Activated T-helper 17 cell treated with anti-CD3 and anti-CD28 coated beads, Interleukin-2, amount 50 U/mL, for 72 hours (primary cell): ENCODE results near the gene LRIG1. TPM values are rescaled to one million over a fixed set of nuclear protein-coding genes. Genes with fewer than 3 reads are reported as not detected.

Experiments
- ATAC-seq: fragments of 150-1000 bp; cut with Tn5 transposase; replicated peaks from 2 replicates; pipeline ENCODE4 v1.10.0; 2021; ENCODE audit warnings: mild to moderate bottlenecking, moderate library complexity
- H3K27ac Mint-ChIP-seq: one replicate; pipeline ENCODE4 v1.8.0; 2022; ENCODE audit warnings: mixed read lengths
- H3K27me3 Mint-ChIP-seq: one replicate; pipeline ENCODE4 v1.8.0; 2022; ENCODE audit warnings: mixed read lengths
- H3K36me3 Mint-ChIP-seq: one replicate; pipeline ENCODE4 v1.8.0; 2022; ENCODE audit warnings: low read depth, mild to moderate bottlenecking, mixed read lengths
- H3K4me1 Mint-ChIP-seq: one replicate; pipeline ENCODE4 v1.8.0; 2022; ENCODE audit warnings: mixed read lengths
- H3K4me3 Mint-ChIP-seq: one replicate; pipeline ENCODE4 v1.8.0; 2022; ENCODE audit warnings: mild to moderate bottlenecking, mixed read lengths
- H3K9me3 Mint-ChIP-seq: one replicate; pipeline ENCODE4 v1.8.0; 2022; ENCODE audit warnings: mixed read lengths
- total RNA-seq, 2 donors: library from RNA; stranded (reverse); gene quantifications; one replicate each; pipeline ENCODE4 v1.2.3, GENCODE V29; 2022

The LRIG1 gene
- total RNA-seq, 2 donors from 2014 or later: 43.3 to 54.1 TPM

DNA sequence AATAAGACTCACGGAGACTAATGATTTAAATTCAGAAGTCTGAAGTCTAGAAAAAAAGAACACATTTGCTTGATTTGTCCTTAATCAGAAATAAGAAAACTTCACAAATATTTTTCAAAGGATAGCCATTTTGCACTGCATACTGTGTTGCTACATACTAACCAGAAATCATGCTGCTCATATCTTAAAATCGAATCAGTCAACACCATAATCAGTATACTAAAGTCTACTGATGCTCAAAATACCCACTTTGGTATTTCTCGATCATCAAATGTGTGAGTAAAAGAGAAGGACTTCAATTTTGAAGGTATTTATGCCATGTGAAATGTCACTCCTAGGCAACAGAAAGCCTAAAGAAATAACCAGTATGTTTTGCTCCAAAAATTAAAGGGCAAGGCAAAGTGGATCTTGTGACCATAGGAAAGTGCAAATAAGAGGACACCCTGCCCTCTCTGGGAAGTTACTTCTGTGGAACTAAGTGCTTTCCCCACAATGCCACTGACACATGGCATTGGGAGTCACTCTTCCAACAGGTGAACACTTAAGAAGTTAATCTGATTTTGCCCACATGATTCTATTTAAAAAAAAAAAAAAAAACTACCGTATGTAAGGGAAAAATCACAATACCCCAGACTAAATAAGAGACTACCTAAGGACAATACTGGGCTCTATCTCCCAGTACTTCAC, 2.7 kb downstream of the LRIG1 start:
- Mint-ChIP-seq H3K27me3 (no peaks in the 10 kb centered on the region), H3K9me3 (no peaks in the 10 kb centered on the region), H3K36me3 (peaks cover 21% of the 10 kb centered on the region), H3K4me1 (peaks cover 51% of the 10 kb centered on the region), H3K27ac (peak overlapping the region; percentile 89), H3K4me3 (peak overlapping the region; percentile 87)
- ATAC-seq: no peak

DNA sequence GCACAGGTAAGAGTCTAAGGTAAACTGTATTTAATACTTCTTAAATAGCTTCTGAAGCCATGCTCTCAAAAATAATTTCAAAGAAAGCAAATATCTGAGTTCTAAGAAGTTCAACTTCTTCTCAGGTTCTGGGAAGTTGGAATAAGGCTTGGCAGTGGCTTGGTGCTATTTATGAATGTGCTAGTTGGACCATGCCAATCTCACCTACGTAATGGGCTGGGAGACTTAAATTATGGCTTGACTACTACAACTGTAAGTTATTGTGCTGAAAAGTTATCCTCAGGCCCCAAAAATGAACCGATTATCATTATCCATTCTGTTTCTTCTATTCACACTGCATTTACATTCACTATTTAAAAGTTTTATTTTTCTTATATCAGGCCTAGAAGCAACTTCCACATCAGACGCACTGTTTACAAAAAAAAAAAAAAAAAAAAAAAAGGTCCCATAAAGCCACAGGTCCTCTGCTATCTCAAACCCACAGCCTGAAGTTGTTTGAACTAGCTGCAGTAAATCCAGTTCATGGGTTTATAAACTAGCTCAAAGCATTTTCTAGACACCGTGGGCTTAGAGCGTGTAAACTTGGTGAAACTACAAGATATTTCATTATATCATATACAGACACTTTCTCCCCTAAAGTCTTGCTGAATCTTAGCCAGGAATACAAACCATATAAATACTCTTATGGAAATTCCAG, 3.4 kb downstream of the LRIG1 start:
- Mint-ChIP-seq H3K9me3 (no peaks in the 10 kb centered on the region), H3K27me3 (no peaks in the 10 kb centered on the region), H3K27ac (peak overlapping the region; percentile 89), H3K4me3 (peak overlapping the region; percentile 87), H3K36me3 (peaks cover 21% of the 10 kb centered on the region), H3K4me1 (peaks cover 58% of the 10 kb centered on the region)
- ATAC-seq: no peak

DNA sequence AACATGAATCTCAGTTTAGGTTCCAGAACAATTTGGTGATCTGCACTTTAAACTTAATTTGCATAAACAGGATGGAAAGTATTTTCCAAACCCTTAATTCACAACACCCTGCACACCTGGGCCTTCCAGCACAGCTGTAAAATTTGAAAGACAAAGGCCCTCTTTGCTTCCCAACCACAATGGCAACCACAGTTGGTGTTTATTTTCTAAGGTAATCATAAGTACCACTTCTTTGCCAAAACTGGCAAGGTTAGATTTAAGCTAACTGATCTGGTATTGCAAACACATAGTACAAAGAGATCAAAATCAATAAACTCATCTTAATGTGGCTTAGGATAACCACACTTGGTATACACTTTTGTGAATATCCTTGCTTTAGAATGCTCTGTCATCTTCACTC, 4.1 kb downstream of the LRIG1 start:
- no peak for ATAC-seq

DNA sequence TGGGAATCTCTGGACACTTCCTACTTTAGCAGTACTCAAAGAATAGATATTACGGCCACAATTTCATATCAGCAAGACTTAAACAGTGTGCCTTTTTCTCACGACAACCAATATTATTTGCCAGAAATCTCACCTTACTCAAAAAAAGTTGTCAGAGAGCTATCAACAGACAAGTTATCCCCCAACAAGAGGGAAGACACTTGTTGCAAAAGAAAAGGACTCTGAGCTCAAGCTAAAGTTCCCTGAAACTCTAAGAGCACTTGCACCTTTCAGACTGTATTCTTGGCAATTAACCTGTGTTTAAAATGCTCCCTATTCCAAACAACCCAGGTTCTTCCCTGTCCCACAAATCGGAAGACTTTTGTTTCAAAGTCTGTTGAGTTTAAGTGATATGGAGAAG, 4.5 kb downstream of the LRIG1 start:
- Mint-ChIP-seq H3K27me3 (no peaks in the 10 kb centered on the region), H3K36me3 (peaks cover 21% of the 10 kb centered on the region), H3K4me1 (peaks cover 61% of the 10 kb centered on the region), H3K9me3 (no peaks in the 10 kb centered on the region), H3K27ac (peak overlapping the region; percentile 89), H3K4me3 (peak overlapping the region; percentile 87)
- ATAC-seq: no peak

More for the DNA sequence above, 4.1 kb downstream of the LRIG1 start:
- H3K9me3 Mint-ChIP-seq: no peaks in the 10 kb centered on the region
- H3K4me3 Mint-ChIP-seq: peak overlapping the region; percentile 87
- peaks cover 21% of the 10 kb centered on the region for H3K36me3 Mint-ChIP-seq
- peak overlapping the region; percentile 89 for H3K27ac Mint-ChIP-seq
- no peaks in the 10 kb centered on the region for H3K27me3 Mint-ChIP-seq
- peaks cover 65% of the 10 kb centered on the region for H3K4me1 Mint-ChIP-seq

DNA sequence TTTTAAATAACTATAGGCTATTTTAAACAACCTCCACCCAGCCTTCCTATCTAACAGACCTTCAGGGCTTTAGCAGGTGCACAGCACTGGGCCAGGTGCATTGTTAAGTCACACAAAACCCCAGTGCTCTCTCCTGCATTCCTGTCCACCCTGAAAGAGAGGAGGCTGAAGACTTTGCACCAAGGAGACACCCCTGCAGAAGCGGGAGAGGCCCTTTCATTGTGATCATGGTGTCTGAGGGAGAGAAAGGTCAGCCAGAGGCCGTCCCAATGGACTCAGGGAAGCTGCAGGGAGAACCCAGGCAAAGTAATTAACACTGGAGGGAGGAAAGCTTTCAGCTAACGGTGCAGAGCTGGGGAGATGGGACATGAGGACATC, 5.2 kb downstream of the LRIG1 start:
- Mint-ChIP-seq H3K36me3 (peaks cover 21% of the 10 kb centered on the region), H3K27me3 (no peaks in the 10 kb centered on the region), H3K27ac (peak overlapping the region; percentile 89), H3K4me1 (peaks cover 62% of the 10 kb centered on the region), H3K9me3 (no peaks in the 10 kb centered on the region), H3K4me3 (peak overlapping the region; percentile 87)
- no peak for ATAC-seq

DNA sequence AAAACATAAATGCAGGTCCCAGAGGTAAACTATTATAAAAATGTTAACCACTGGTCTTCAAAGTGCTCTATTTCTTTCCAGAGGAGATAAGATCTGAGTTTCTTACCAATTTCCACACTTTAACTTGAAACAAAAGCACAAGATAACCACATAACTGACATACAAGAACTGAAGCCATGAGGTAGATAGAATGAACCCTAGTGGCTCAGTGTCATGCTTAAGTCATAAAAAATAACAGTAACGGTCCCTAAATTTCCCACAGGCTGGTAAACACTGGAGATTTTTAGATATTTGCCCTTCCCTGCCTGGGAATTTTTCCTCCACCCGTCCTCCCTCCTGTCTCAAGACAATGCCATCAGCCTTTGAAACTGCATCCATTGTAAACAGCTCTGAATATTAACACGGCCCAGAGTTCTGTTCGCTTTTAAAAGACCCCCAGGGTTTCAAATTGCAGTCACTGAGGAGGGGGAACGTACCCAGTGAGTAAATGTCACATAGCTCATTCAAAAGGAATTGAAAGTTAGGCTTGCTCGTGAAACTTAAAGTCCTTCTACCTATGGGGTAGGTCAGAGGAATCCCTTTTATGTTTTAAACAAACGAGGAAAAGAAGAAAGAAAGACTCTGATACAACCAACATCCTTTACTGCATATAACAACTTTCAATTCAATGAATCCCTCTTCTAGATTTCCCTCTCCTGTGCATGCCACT, 5.7 kb downstream of the LRIG1 start:
- peak overlapping the region; percentile 87 for H3K4me3 Mint-ChIP-seq

DNA sequence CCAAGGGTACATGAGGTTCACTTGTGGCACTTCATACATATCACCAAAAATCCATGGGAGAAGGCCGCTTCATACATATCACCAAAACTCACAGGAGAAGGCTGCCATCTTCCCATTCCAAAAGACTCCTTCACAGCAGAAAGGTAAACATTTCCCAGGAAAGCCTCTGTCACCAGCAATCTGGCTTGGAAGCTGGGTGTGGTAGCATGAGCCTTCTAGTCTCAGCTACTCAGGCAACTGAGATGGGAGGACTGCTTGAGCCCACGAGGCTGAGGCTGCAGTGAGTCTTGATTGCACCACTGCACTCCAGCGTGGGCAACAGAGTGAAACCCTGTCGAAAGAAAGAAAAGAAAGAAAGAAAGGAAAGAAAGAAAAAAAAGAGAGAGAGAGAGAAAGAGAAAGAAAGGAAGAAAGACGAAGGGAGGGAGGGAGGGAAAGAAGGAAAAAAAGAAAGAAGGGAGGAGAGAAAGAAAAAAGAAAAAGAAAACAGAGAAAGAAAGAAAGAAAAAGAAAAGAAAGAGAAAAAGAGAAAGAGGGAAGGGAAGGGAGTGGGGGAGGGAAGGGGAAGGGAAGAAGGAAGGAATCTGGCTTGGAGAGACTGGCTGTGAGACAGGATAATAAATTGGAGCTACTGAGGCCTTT, 7.2 kb downstream of the LRIG1 start:
- Mint-ChIP-seq H3K9me3 (no peaks in the 10 kb centered on the region), H3K27me3 (no peaks in the 10 kb centered on the region), H3K4me3 (peak overlapping the region; percentile 87), H3K36me3 (peaks cover 14% of the 10 kb centered on the region), H3K27ac (peak overlapping the region; percentile 89), H3K4me1 (peaks cover 67% of the 10 kb centered on the region)
- ATAC-seq: no peak

More for the DNA sequence above, 5.7 kb downstream of the LRIG1 start:
- Mint-ChIP-seq H3K27ac (peak overlapping the region; percentile 89), H3K36me3 (peaks cover 21% of the 10 kb centered on the region), H3K9me3 (no peaks in the 10 kb centered on the region), H3K4me1 (peaks cover 62% of the 10 kb centered on the region), H3K27me3 (no peaks in the 10 kb centered on the region)
- ATAC-seq: peak; percentile 37

DNA sequence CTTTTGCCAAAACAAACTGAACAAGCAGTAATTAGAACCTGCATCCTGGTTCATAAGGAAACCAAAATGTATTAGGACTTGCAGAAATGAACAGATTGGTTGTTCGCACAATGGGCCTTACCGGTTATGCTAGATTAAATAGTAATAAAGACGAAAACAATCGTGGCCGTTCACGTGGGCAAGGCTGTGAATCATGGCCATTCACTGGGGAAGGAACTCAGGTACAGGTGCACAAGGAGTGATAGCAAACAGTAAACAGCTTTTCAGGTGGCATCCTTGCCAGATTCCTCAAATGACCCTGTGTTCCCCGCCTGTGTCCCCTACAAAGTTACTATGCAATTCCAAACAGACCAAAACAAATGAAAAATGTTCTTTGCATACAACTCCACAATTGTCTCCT, 8.2 kb downstream of the LRIG1 start:
- H3K27ac Mint-ChIP-seq: peak overlapping the region; percentile 89

DNA sequence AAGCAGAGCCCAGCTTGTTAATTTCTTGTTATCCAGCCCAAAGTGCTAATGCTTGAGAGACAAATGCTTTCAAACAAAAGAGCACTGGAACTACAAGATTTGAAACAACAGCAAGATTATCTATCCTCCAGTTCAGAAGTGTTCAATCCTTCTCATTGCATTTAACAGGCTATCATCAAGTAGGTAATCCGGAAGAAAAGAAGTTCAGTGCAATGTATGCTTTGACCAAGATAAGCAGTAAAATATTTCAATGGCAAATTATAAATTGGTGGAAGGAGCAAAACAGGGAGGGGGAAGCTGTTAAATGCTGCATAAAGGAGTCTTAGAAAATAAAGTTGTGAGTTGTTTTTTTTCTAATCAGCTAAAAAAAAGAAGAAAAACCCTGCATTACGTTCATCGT, 8.8 kb downstream of the LRIG1 start:
- Mint-ChIP-seq H3K27me3 (no peaks in the 10 kb centered on the region), H3K27ac (peak overlapping the region; percentile 89), H3K4me3 (peak overlapping the region; percentile 87), H3K4me1 (peaks cover 74% of the 10 kb centered on the region), H3K36me3 (peaks cover 8% of the 10 kb centered on the region), H3K9me3 (no peaks in the 10 kb centered on the region)
- no peak for ATAC-seq

More for the DNA sequence above, 8.2 kb downstream of the LRIG1 start:
- H3K36me3 Mint-ChIP-seq: peaks cover 9% of the 10 kb centered on the region
- H3K9me3 Mint-ChIP-seq: no peaks in the 10 kb centered on the region
- H3K27me3 Mint-ChIP-seq: no peaks in the 10 kb centered on the region
- H3K4me1 Mint-ChIP-seq: peaks cover 70% of the 10 kb centered on the region
- H3K4me3 Mint-ChIP-seq: peak overlapping the region; percentile 87
- ATAC-seq: no peak

DNA sequence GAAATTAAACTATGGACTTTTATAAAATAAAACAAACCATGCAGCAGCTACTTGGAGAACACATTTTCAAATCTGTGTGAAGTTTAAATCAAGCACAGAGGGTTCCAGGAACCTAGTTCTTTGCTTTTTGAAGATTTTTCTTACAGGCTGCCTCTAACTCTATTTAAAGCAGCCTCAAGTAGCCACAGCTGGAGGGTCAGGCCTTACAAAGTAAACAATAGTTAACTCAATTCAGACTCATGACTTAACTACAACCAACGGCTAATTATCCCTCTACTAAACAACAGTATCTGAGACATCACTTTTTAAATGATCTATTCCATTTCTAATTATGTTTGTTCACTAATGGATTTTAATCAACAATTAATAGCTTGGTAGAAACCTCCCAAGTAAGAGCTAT, 9.8 kb downstream of the LRIG1 start:
- no peaks in the 10 kb centered on the region for H3K9me3 Mint-ChIP-seq
- no peaks in the 10 kb centered on the region for H3K27me3 Mint-ChIP-seq
- ATAC-seq: no peak
- peak overlapping the region; percentile 87 for H3K4me3 Mint-ChIP-seq
- H3K4me1 Mint-ChIP-seq: peaks cover 70% of the 10 kb centered on the region
- peaks cover 8% of the 10 kb centered on the region for H3K36me3 Mint-ChIP-seq
- H3K27ac Mint-ChIP-seq: peak overlapping the region; percentile 92

DNA sequence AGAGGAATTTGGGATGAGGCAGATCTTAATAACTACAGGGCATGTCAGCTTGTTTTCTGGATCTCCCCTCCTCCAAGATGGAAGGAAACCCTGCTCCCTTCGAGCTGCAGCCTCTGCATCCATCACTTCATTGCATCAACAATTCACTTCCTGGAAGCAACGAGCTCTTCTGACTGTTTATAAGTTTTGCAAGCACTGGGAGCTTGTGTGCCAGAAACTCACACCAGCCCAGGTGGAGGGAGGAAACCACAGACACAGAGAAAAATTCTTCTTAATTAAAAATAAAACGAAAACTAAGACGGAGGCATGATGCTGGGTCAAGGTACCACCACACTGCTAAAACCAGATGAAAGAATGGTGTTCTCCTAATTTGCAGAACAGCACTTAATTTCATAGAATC, 10.6 kb downstream of the LRIG1 start:
- H3K4me1 Mint-ChIP-seq: peaks cover 70% of the 10 kb centered on the region
- H3K9me3 Mint-ChIP-seq: no peaks in the 10 kb centered on the region
- peak overlapping the region; percentile 87 for H3K4me3 Mint-ChIP-seq
- peaks cover 8% of the 10 kb centered on the region for H3K36me3 Mint-ChIP-seq
- no peaks in the 10 kb centered on the region for H3K27me3 Mint-ChIP-seq
- peak; percentile 60 for ATAC-seq
- peak overlapping the region; percentile 92 for H3K27ac Mint-ChIP-seq

DNA sequence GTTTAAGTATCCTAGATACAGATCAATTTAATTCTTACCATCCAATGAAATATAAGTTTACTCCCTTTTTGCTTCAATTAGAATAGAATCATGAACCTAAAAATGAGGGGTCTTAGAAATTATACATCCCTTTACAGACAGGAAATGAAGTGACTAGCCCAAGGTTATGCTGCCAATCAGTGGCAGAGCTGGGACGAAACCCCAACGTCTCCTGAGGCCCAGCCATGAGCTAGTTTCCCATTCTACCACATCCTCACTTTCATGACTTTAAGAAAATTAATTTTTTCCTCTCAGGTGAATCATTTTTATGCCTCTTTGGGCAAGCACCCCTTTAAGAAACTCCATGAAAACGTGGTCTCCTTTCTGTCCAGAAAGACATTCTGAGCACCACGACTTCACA, 11.2 kb downstream of the LRIG1 start:
- H3K27ac Mint-ChIP-seq: peak overlapping the region; percentile 92
- H3K36me3 Mint-ChIP-seq: peaks cover 8% of the 10 kb centered on the region
- H3K4me3 Mint-ChIP-seq: peak overlapping the region; percentile 87
- H3K27me3 Mint-ChIP-seq: no peaks in the 10 kb centered on the region
- peaks cover 66% of the 10 kb centered on the region for H3K4me1 Mint-ChIP-seq
- ATAC-seq: peak; percentile 84
- no peaks in the 10 kb centered on the region for H3K9me3 Mint-ChIP-seq

DNA sequence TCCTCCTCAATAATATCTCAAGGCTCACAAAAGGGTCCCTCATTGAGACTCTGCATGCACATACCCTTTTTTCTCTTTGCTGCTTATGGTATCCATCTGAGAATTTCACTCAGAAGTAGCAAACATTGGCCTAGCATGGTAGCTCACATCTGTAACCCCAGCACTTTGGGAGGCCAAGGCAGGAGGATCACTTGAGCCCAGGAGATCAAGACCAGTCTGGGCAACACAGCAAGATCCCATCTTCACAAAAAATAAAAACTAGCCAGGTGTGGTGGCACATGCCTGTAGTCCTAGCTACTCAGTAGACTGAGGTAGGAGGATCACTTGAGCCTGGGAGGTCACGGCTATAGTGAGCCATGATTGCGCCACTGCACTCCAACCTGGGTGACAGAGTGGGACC, 11.7 kb downstream of the LRIG1 start:
- no peak for ATAC-seq
- H3K4me1 Mint-ChIP-seq: peaks cover 67% of the 10 kb centered on the region
- peak overlapping the region; percentile 92 for H3K27ac Mint-ChIP-seq
- H3K9me3 Mint-ChIP-seq: no peaks in the 10 kb centered on the region
- H3K36me3 Mint-ChIP-seq: peaks cover 8% of the 10 kb centered on the region
- H3K27me3 Mint-ChIP-seq: no peaks in the 10 kb centered on the region
- peak overlapping the region; percentile 87 for H3K4me3 Mint-ChIP-seq

DNA sequence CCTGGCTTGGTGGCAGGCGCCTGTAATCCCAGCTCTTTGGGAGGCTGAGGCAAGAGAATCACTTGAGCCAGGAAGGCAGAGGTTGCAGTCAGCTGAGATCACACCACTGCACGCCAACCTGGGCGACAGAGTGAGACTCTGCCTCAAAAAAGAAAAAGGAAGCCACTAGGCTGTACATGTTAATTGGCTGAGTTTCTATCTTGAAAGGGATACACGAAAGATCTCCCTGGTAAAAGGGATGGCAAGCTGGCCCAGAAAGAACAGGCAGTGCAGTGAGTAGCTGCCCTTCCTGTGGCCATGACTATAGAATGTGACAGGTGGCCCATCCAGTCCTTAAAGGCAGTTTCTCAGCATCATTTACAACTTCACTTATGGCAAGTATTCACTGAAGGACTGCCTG, 12.3 kb downstream of the LRIG1 start:
- Mint-ChIP-seq H3K27me3 (no peaks in the 10 kb centered on the region), H3K27ac (peak overlapping the region; percentile 92), H3K36me3 (peaks cover 8% of the 10 kb centered on the region), H3K4me1 (peaks cover 67% of the 10 kb centered on the region), H3K4me3 (peak overlapping the region; percentile 87), H3K9me3 (no peaks in the 10 kb centered on the region)
- ATAC-seq: peak; percentile 41
